ENCODE measurements around the gene CDH23.

The CDH23 gene

GRCh38 chr10:71481746-71482410, 85.2 kb downstream of the CDH23 start:
- Histone ChIP-seq H3K36me3 (ENCODE audit: control insufficient read depth in 1 of 2, insufficient read depth in 2 of 2, low read length in 2 of 2) (no peaks in the 10 kb centered on the region), H2BK12ac (ENCODE audit: low read length) (no peak overlapping the region), H3K4me2 (ENCODE audit: low read length) (no peak overlapping the region), H2BK5ac (ENCODE audit: low read depth, low read length, poor library complexity) (no peak overlapping the region), H3K14ac (ENCODE audit: low read length) (no peak overlapping the region), H3K23ac (ENCODE audit: low read length) (no peak overlapping the region), H3K79me2 (ENCODE audit: control insufficient read depth, insufficient read depth, low read length, poor library complexity) (no peaks in the 10 kb centered on the region), H3K79me1 (ENCODE audit: low read length) (no peaks in the 10 kb centered on the region), H4K8ac (ENCODE audit: low read depth, low read length) (no peak overlapping the region), H3K9ac (ENCODE audit: low read length) (no peak overlapping the region), H2AFZ (ENCODE audit: insufficient read depth, low read length, poor library complexity) (no peak overlapping the region), H2AK5ac (ENCODE audit: low read length) (no peak overlapping the region), H4K91ac (ENCODE audit: low read depth, low read length) (no peak overlapping the region), H3K27me3 (ENCODE audit: insufficient read depth, low read length) (no peaks in the 10 kb centered on the region), H4K12ac (ENCODE audit: low read depth, low read length) (no peak overlapping the region), H3K9me3 (ENCODE audit: insufficient read depth, low read depth, low read length) (peaks cover 4% of the 10 kb centered on the region), H2BK120ac (ENCODE audit: insufficient read depth, low read length, poor library complexity) (no peak overlapping the region), H3K4ac (ENCODE audit: low read depth, low read length) (no peak overlapping the region), H3K18ac (ENCODE audit: low read length) (no peak overlapping the region), H3K4me1 (ENCODE audit: control insufficient read depth in 1 of 2, insufficient read depth in 2 of 2, low read length in 2 of 2) (no peaks in the 10 kb centered on the region), H3K27ac (ENCODE audit: low read depth, low read length) (no peak overlapping the region), H3K4me3 (ENCODE audit: low read depth, low read length) (no peak overlapping the region)
- DNase-seq = no peak
- no CpG with 5 or more reads among the region's 13 CpGs for WGBS (ENCODE audit: extremely low coverage, insufficient coverage, insufficient read length)

- no peak overlapping the region for H3K14ac ChIP-seq (ENCODE audit: low read length)
- no peak overlapping the region for H2BK5ac ChIP-seq (ENCODE audit: low read depth, low read length, poor library complexity)
- H2AK5ac ChIP-seq (ENCODE audit: low read length) = no peak overlapping the region
- no peaks in the 10 kb centered on the region for H3K36me3 ChIP-seq (ENCODE audit: control insufficient read depth in 1 of 2, insufficient read depth in 2 of 2, low read length in 2 of 2)
- H3K79me2 ChIP-seq (ENCODE audit: control insufficient read depth, insufficient read depth, low read length, poor library complexity) = no peaks in the 10 kb centered on the region
- no peak overlapping the region for H3K23ac ChIP-seq (ENCODE audit: low read length)
- no peak overlapping the region for H3K4ac ChIP-seq (ENCODE audit: low read depth, low read length)
- H2AFZ ChIP-seq (ENCODE audit: insufficient read depth, low read length, poor library complexity) = no peak overlapping the region
- no peak overlapping the region for H4K8ac ChIP-seq (ENCODE audit: low read depth, low read length)
- H3K18ac ChIP-seq (ENCODE audit: low read length) = no peak overlapping the region
- DNase-seq = no peak
- H4K12ac ChIP-seq (ENCODE audit: low read depth, low read length) = no peak overlapping the region
- no peak overlapping the region for H2BK120ac ChIP-seq (ENCODE audit: insufficient read depth, low read length, poor library complexity)
- WGBS (ENCODE audit: extremely low coverage, insufficient coverage, insufficient read length) = no CpG with 5 or more reads among the region's 6 CpGs
- H4K91ac ChIP-seq (ENCODE audit: low read depth, low read length) = no peak overlapping the region
- peaks cover 4% of the 10 kb centered on the region for H3K9me3 ChIP-seq (ENCODE audit: insufficient read depth, low read depth, low read length)
- no peaks in the 10 kb centered on the region for H3K4me1 ChIP-seq (ENCODE audit: control insufficient read depth in 1 of 2, insufficient read depth in 2 of 2, low read length in 2 of 2)
- no peaks in the 10 kb centered on the region for H3K27me3 ChIP-seq (ENCODE audit: insufficient read depth, low read length)
- no peak overlapping the region for H3K27ac ChIP-seq (ENCODE audit: low read depth, low read length)
- no peak overlapping the region for H3K4me3 ChIP-seq (ENCODE audit: low read depth, low read length)
- no peaks in the 10 kb centered on the region for H3K79me1 ChIP-seq (ENCODE audit: low read length)
- H3K4me2 ChIP-seq (ENCODE audit: low read length) = no peak overlapping the region
- H3K9ac ChIP-seq (ENCODE audit: low read length) = no peak overlapping the region
- H2BK12ac ChIP-seq (ENCODE audit: low read length) = no peak overlapping the region
These were observed 85.9 kb downstream of the CDH23 start for GRCh38 chr10:71482620-71483019.

DNA sequence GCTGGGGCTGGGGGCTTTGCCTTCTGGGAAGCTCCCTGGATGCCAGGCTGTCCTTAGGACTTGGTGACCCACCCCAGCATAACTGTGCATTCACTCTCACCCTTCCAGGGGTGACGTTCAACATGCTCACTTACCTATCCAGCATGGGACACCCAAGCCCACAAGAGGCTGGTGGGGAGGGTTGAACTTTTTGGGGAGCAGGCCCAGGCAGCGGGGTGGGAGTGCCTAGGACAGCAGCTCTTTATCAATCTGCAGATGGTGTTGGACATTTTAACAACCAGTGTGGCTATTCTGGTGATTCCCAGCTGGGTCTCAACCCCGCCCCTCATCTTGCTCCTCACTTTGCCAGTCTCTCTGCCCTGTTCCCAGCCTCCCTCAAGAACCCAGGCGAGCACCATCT, 86.4 kb downstream of the CDH23 start:
- H3K23ac ChIP-seq (ENCODE audit: low read length) = no peak overlapping the region
- WGBS (ENCODE audit: extremely low coverage, insufficient coverage, insufficient read length) = no CpG with 5 or more reads among the region's 4 CpGs
- H2BK12ac ChIP-seq (ENCODE audit: low read length) = no peak overlapping the region
- peaks cover 4% of the 10 kb centered on the region for H3K9me3 ChIP-seq (ENCODE audit: insufficient read depth, low read depth, low read length)
- H3K9ac ChIP-seq (ENCODE audit: low read length) = no peak overlapping the region
- H3K4me3 ChIP-seq (ENCODE audit: low read depth, low read length) = no peak overlapping the region
- no peaks in the 10 kb centered on the region for H3K79me2 ChIP-seq (ENCODE audit: control insufficient read depth, insufficient read depth, low read length, poor library complexity)
- no peak overlapping the region for H4K8ac ChIP-seq (ENCODE audit: low read depth, low read length)
- no peak overlapping the region for H2BK5ac ChIP-seq (ENCODE audit: low read depth, low read length, poor library complexity)
- no peak overlapping the region for H4K91ac ChIP-seq (ENCODE audit: low read depth, low read length)
- H3K79me1 ChIP-seq (ENCODE audit: low read length) = no peaks in the 10 kb centered on the region
- no peak overlapping the region for H3K18ac ChIP-seq (ENCODE audit: low read length)
- H3K27me3 ChIP-seq (ENCODE audit: insufficient read depth, low read length) = no peaks in the 10 kb centered on the region
- H3K36me3 ChIP-seq (ENCODE audit: control insufficient read depth in 1 of 2, insufficient read depth in 2 of 2, low read length in 2 of 2) = no peaks in the 10 kb centered on the region
- H3K4me1 ChIP-seq (ENCODE audit: control insufficient read depth in 1 of 2, insufficient read depth in 2 of 2, low read length in 2 of 2) = no peaks in the 10 kb centered on the region
- no peak overlapping the region for H3K4ac ChIP-seq (ENCODE audit: low read depth, low read length)
- H3K14ac ChIP-seq (ENCODE audit: low read length) = no peak overlapping the region
- no peak overlapping the region for H3K27ac ChIP-seq (ENCODE audit: low read depth, low read length)
- no peak for DNase-seq
- no peak overlapping the region for H4K12ac ChIP-seq (ENCODE audit: low read depth, low read length)
- no peak overlapping the region for H2AFZ ChIP-seq (ENCODE audit: insufficient read depth, low read length, poor library complexity)
- H2AK5ac ChIP-seq (ENCODE audit: low read length) = no peak overlapping the region
- H2BK120ac ChIP-seq (ENCODE audit: insufficient read depth, low read length, poor library complexity) = no peak overlapping the region
- no peak overlapping the region for H3K4me2 ChIP-seq (ENCODE audit: low read length)

DNA sequence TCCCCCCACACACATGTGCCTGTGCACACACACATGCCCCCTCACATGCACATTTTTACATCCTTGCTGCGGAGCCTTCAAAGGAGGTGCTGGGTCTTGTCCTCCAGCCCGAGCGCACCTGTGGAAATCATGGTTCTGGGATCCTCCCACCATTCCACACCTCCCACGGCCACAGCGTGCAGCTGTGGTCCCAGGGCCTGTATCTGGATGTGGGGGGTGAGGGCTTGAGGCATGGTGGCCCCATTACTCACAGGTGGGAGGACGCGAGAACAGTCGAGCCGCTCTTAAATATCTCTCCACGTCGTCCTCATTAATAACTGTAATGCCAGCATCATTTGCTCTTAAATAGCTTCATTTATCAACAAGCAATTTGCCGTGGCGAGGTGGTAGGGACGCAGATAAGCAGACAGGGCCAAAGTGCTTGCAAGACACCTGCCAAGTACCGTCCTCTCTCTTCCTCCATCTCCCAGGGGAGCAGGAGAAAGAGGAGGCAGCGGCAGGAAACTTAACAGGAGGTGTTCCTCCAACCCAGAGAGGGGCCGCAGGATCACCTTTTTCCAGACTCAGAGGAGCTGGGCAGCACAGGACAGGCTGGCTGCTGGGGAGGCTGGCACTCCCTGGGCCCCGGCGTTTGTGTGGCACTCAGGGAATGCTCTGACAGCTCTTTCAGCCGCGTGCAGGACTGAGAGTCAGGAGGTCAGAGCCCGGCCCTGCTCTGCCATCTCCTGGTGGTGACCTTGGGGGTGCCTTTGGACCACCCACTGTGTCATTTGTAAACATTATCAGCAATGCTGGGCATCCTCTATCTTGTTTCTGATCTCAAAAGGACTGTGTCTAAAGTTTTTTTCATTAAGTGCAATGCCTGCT, 87.4 kb downstream of the CDH23 start:
- no peak overlapping the region for H3K9ac ChIP-seq (ENCODE audit: low read length)
- H3K14ac ChIP-seq (ENCODE audit: low read length) = no peak overlapping the region
- H3K18ac ChIP-seq (ENCODE audit: low read length) = no peak overlapping the region
- H2BK5ac ChIP-seq (ENCODE audit: low read depth, low read length, poor library complexity) = no peak overlapping the region
- no peaks in the 10 kb centered on the region for H3K36me3 ChIP-seq (ENCODE audit: control insufficient read depth in 1 of 2, insufficient read depth in 2 of 2, low read length in 2 of 2)
- H3K4ac ChIP-seq (ENCODE audit: low read depth, low read length) = no peak overlapping the region
- WGBS (ENCODE audit: extremely low coverage, insufficient coverage, insufficient read length) = no CpG with 5 or more reads among the region's 22 CpGs
- H2BK12ac ChIP-seq (ENCODE audit: low read length) = no peak overlapping the region
- H3K23ac ChIP-seq (ENCODE audit: low read length) = no peak overlapping the region
- DNase-seq = no peak
- H3K4me2 ChIP-seq (ENCODE audit: low read length) = no peak overlapping the region
- H2AK5ac ChIP-seq (ENCODE audit: low read length) = no peak overlapping the region
- H4K91ac ChIP-seq (ENCODE audit: low read depth, low read length) = no peak overlapping the region
- no peaks in the 10 kb centered on the region for H3K79me1 ChIP-seq (ENCODE audit: low read length)
- no peaks in the 10 kb centered on the region for H3K4me1 ChIP-seq (ENCODE audit: control insufficient read depth in 1 of 2, insufficient read depth in 2 of 2, low read length in 2 of 2)
- no peak overlapping the region for H3K4me3 ChIP-seq (ENCODE audit: low read depth, low read length)
- H3K9me3 ChIP-seq (ENCODE audit: insufficient read depth, low read depth, low read length) = peaks cover 4% of the 10 kb centered on the region
- H3K79me2 ChIP-seq (ENCODE audit: control insufficient read depth, insufficient read depth, low read length, poor library complexity) = no peaks in the 10 kb centered on the region
- no peak overlapping the region for H2BK120ac ChIP-seq (ENCODE audit: insufficient read depth, low read length, poor library complexity)
- no peak overlapping the region for H3K27ac ChIP-seq (ENCODE audit: low read depth, low read length)
- H4K8ac ChIP-seq (ENCODE audit: low read depth, low read length) = no peak overlapping the region
- H4K12ac ChIP-seq (ENCODE audit: low read depth, low read length) = no peak overlapping the region
- no peak overlapping the region for H2AFZ ChIP-seq (ENCODE audit: insufficient read depth, low read length, poor library complexity)
- H3K27me3 ChIP-seq (ENCODE audit: insufficient read depth, low read length) = no peaks in the 10 kb centered on the region
